Measurements from ENCODE around the gene SLC22A15. TPM values are rescaled to one million over a fixed set of nuclear protein-coding genes. Genes with fewer than 3 reads are reported as not detected.

The SLC22A15 gene
- total and polyA plus RNA-seq, 3 donors from 2014 or later: 1.8 to 9.4 (median 6.4) TPM

DNA sequence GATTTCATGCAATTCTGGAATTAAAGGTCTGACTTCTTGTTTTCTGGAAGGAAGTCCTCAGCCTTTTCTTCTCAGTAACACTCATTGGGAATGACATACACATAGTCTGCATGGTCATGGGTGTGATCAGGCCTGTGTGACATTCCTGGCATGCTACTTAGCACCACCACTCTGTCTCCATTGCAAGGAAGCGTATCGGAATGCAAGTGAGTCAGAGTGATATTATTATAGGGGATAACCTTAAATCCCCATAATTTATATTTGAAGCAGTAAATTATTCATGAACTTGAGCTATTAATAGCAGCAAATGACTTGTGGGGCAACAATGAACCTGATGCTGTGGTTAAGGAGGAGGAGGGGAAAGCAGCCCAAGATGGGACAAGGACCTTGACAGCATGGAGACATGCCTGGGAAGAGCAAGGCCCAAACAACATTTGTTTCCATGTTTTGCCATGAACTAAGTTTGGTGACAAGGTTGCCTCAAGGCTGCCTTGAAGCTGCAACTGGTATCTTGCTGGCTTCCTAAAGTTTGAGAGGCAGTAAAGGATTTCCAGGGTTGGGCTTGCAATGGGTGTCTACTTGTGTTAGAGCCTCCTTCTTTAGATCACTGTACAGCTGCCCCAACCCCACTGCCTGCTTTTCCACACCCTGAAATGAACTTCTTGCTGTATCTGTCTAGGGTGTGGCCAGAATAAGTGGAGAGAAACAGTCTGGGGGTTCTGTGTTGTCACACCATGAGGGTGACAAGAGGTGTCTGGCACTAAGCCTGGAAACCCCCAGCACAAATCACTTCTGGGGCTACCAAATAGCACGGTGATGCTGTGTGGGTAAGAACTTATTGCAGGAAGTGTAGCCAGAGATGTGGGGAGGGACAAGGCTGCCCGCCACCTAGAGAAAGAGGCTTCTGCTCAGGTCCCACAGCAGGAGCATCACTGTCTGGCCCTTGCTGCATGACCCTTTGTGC, 139.4 kb downstream of the SLC22A15 start:
- H3K9me3 ChIP-seq: no peaks in the 10 kb centered on the region
- H3K27ac ChIP-seq: no peak overlapping the region
- intact Hi-C loops (cut with DNase I; ENCODE audit: low total_unique reads): no loop called here
- H3K4me3 ChIP-seq: no peak overlapping the region
- no peaks in the 10 kb centered on the region for H3K36me3 ChIP-seq (ENCODE audit: low read depth, missing control alignments)
- WGBS, 2 donors: 91 to 94% methylated on average over 4 of the region's 4 CpGs
- H3K4me1 ChIP-seq: no peaks in the 10 kb centered on the region
- TF ChIP-seq POLR2A (IDR thresholded peaks at IDR 0.05): no peak
- TF ChIP-seq, protein P1, sequence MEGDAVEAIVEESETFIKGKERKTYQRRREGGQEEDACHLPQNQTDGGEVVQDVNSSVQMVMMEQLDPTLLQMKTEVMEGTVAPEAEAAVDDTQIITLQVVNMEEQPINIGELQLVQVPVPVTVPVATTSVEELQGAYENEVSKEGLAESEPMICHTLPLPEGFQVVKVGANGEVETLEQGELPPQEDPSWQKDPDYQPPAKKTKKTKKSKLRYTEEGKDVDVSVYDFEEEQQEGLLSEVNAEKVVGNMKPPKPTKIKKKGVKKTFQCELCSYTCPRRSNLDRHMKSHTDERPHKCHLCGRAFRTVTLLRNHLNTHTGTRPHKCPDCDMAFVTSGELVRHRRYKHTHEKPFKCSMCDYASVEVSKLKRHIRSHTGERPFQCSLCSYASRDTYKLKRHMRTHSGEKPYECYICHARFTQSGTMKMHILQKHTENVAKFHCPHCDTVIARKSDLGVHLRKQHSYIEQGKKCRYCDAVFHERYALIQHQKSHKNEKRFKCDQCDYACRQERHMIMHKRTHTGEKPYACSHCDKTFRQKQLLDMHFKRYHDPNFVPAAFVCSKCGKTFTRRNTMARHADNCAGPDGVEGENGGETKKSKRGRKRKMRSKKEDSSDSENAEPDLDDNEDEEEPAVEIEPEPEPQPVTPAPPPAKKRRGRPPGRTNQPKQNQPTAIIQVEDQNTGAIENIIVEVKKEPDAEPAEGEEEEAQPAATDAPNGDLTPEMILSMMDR (IDR thresholded peaks at IDR 0.05): no peak
- no peak for DNase-seq
- H3K27me3 ChIP-seq: no peaks in the 10 kb centered on the region

GRCh38 chr1:116118471-116118870, 142.2 kb downstream of the SLC22A15 start:
- Histone ChIP-seq H3K36me3 (ENCODE audit: low read depth, missing control alignments) (no peaks in the 10 kb centered on the region), H3K4me1 (no peaks in the 10 kb centered on the region), H3K27ac (no peak overlapping the region), H3K4me3 (no peak overlapping the region), H3K27me3 (no peaks in the 10 kb centered on the region), H3K9me3 (no peaks in the 10 kb centered on the region)
- 87 to 90% methylated on average over 3 of the region's 3 CpGs for WGBS, 2 donors
- no peak for DNase-seq
- intact Hi-C loops (cut with DNase I; ENCODE audit: low total_unique reads): no loop called here
- no peak for TF ChIP-seq POLR2A (IDR thresholded peaks at IDR 0.05)
- TF ChIP-seq, protein P1 (IDR thresholded peaks at IDR 0.05): no peak

Other genes with a start within 250 kb of the SLC22A15 start
- gene CASQ2, start 207.8 kb upstream of the SLC22A15 start, total RNA-seq: 1 to 10 TPM in 1 of 2 donors, under 1 TPM in 1; 0.74 to 1.9 TPM
- gene CASQ2, start 207.8 kb upstream of the SLC22A15 start, polyA plus RNA-seq (ENCODE audit: insufficient read depth, low read depth, low replicate concordance): 8.6 TPM
- gene NHLH2, start 135.4 kb upstream of the SLC22A15 start, total RNA-seq: 1 to 10 TPM; 1.7 to 3.1 TPM
- 0.53 TPM for gene NHLH2, start 135.4 kb upstream of the SLC22A15 start, polyA plus RNA-seq (ENCODE audit: insufficient read depth, low read depth, low replicate concordance)
- 1 to 10 TPM; 1.8 to 3.8 TPM for gene MAB21L3, start 134.9 kb downstream of the SLC22A15 start, total RNA-seq
- 0.37 TPM for gene MAB21L3, start 134.9 kb downstream of the SLC22A15 start, polyA plus RNA-seq (ENCODE audit: insufficient read depth, low read depth, low replicate concordance)

Measured in testis (tissue), 3 donors.